MM.1S (cell line): ENCODE data around the gene LIFR.

Experiments
- DNase-seq: peaks from one replicate; pipeline ENCODE4 v3.0.0-alpha.2; 2015
- H2AFZ ChIP-seq: fragments of 300-600 bp; sonication (generic); 2 replicates; pipeline ENCODE4 v1.6.0; 2016; ENCODE audit warnings: antibody characterized with exemption, low read length
- H3F3A ChIP-seq: fragments of 300-600 bp; sonication (generic); 2 replicates; pipeline ENCODE4 v1.6.1; 2016; ENCODE audit warnings: mild to moderate bottlenecking, antibody characterized with exemption, low read length, moderate library complexity, mixed read lengths; ENCODE audit not compliant: insufficient read depth
- H3K27ac ChIP-seq: fragments of 300-600 bp; sonication (generic); 2 replicates; pipeline ENCODE4 v1.5.1; 2016; ENCODE audit warnings: mild to moderate bottlenecking, low read length
- H3K27me3 ChIP-seq: fragments of 300-600 bp; sonication (generic); replicated peaks from 2 replicates; pipeline ENCODE4 v1.6.0; 2016; ENCODE audit warnings: low read length; ENCODE audit not compliant: insufficient read depth
- H3K36me3 ChIP-seq: fragments of 300-600 bp; sonication (generic); replicated peaks from 2 replicates; pipeline ENCODE4 v1.6.1; 2016; ENCODE audit warnings: mild to moderate bottlenecking, low read length, mixed read lengths; ENCODE audit not compliant: insufficient read depth
- H3K4me1 ChIP-seq: fragments of 300-600 bp; sonication (generic); 2 replicates; pipeline ENCODE4 v1.6.1; 2016; ENCODE audit warnings: low read length, mixed read lengths
- H3K4me2 ChIP-seq: fragments of 300-600 bp; sonication (generic); 2 replicates; pipeline ENCODE4 v1.6.0; 2016; ENCODE audit warnings: low read depth, low read length
- H3K4me3 ChIP-seq: fragments of 300-600 bp; sonication (generic); 2 replicates; pipeline ENCODE4 v1.5.1; 2016; ENCODE audit warnings: low read length, mixed read lengths
- H3K79me2 ChIP-seq: fragments of 300-600 bp; sonication (generic); 2 replicates; pipeline ENCODE4 v1.6.1; 2016; ENCODE audit warnings: mixed run types, low read length, mixed read lengths
- H3K9ac ChIP-seq: fragments of 300-600 bp; sonication (generic); 2 replicates; pipeline ENCODE4 v1.6.1; 2016; ENCODE audit warnings: low read length, mixed read lengths
- H3K9me2 ChIP-seq: fragments of 300-600 bp; sonication (generic); replicated peaks from 2 replicates; pipeline ENCODE4 v1.6.1; 2016; ENCODE audit warnings: mild to moderate bottlenecking, low read length, mixed read lengths; ENCODE audit not compliant: insufficient read depth
- H3K9me3 ChIP-seq: fragments of 300-600 bp; sonication (generic); replicated peaks from 2 replicates; pipeline ENCODE4 v1.6.1; 2016; ENCODE audit warnings: mild to moderate bottlenecking, low read length, mixed read lengths; ENCODE audit not compliant: insufficient read depth
- H4K20me1 ChIP-seq: fragments of 300-600 bp; sonication (generic); 2 replicates; pipeline ENCODE4 v1.6.1; 2016; ENCODE audit warnings: mild to moderate bottlenecking, low read length, moderate library complexity, mixed read lengths; ENCODE audit not compliant: insufficient read depth
- CTCF ChIP-seq: fragments of 300-600 bp; sonication (generic); IDR thresholded peaks from 2 replicates; pipeline ENCODE4 v1.5.1; 2016; ENCODE audit warnings: antibody characterized with exemption, low read length, mixed read lengths
- EZH2 ChIP-seq: fragments of 300-600 bp; sonication (generic); optimal IDR thresholded peaks from 2 replicates; pipeline ENCODE3; 2017; ENCODE audit warnings: low read depth, mild to moderate bottlenecking, antibody characterized with exemption, low read length, mixed read lengths
- EZH2phosphoT487 ChIP-seq: fragments of 300-600 bp; sonication (generic); IDR thresholded peaks from 2 replicates; pipeline ENCODE4 v1.6.1; 2018; ENCODE audit warnings: antibody characterized with exemption, low read length

LIFR gene

GRCh38 chr5:38448568-38449350 lies 107.7 kb downstream of the LIFR start:
- H3K4me2 ChIP-seq = no peak overlapping the region
- H3K4me1 ChIP-seq = peaks cover 14% of the 10 kb centered on the region
- no peak overlapping the region for H3K4me3 ChIP-seq

GRCh38 chr5:38447786-38448185 lies 108.7 kb downstream of the LIFR start:
- H3K79me2 ChIP-seq = no peaks in the 10 kb centered on the region
- H4K20me1 ChIP-seq = no peaks in the 10 kb centered on the region
- no peaks in the 10 kb centered on the region for H3K36me3 ChIP-seq
- H3K27ac ChIP-seq = no peak overlapping the region
- no peaks in the 10 kb centered on the region for H3K9me2 ChIP-seq
- H3K27me3 ChIP-seq = peaks cover 27% of the 10 kb centered on the region
- H3K4me1 ChIP-seq = peaks cover 6% of the 10 kb centered on the region
- H3F3A ChIP-seq = 0 out of 2 replicates have a peak, but pooled peaks cover 3% of the 10 kb centered on the region
- H3K9ac ChIP-seq = no peak overlapping the region
- no peak overlapping the region for H3K4me3 ChIP-seq
- no peak for DNase-seq
- no peak for TF ChIP-seq EZH2
- TF ChIP-seq CTCF = no peak
- TF ChIP-seq EZH2phosphoT487 = no peak
- H2AFZ ChIP-seq = no peak overlapping the region
- H3K9me3 ChIP-seq = no peaks in the 10 kb centered on the region
- no peak overlapping the region for H3K4me2 ChIP-seq

More at GRCh38 chr5:38448568-38449350, 107.7 kb downstream of the LIFR start:
- H3K36me3 ChIP-seq = no peaks in the 10 kb centered on the region
- H3K9ac ChIP-seq = no peak overlapping the region
- peaks cover 29% of the 10 kb centered on the region for H3K27me3 ChIP-seq
- peaks cover 9% of the 10 kb centered on the region; the same call in 1 of the 2 replicates for H3F3A ChIP-seq
- H3K9me2 ChIP-seq = no peaks in the 10 kb centered on the region
- no peaks in the 10 kb centered on the region for H3K9me3 ChIP-seq
- no peaks in the 10 kb centered on the region for H3K79me2 ChIP-seq
- H3K27ac ChIP-seq = no peak overlapping the region
- no peak overlapping the region for H2AFZ ChIP-seq
- H4K20me1 ChIP-seq = no peaks in the 10 kb centered on the region
- no peak for DNase-seq
- TF ChIP-seq EZH2phosphoT487 (no peak), CTCF (no peak), EZH2 (no peak)

GRCh38 chr5:38447056-38447455 lies 109.4 kb downstream of the LIFR start:
- no peaks in the 10 kb centered on the region for H3K4me1 ChIP-seq
- no peaks in the 10 kb centered on the region for H3F3A ChIP-seq
- no peaks in the 10 kb centered on the region for H3K9me3 ChIP-seq
- no peaks in the 10 kb centered on the region for H3K36me3 ChIP-seq
- H3K4me3 ChIP-seq = no peak overlapping the region
- peaks cover 20% of the 10 kb centered on the region for H3K27me3 ChIP-seq
- no peak overlapping the region for H3K27ac ChIP-seq
- no peak overlapping the region for H3K4me2 ChIP-seq
- TF ChIP-seq CTCF (no peak), EZH2phosphoT487 (no peak), EZH2 (no peak)
- H3K9ac ChIP-seq = no peak overlapping the region
- no peak for DNase-seq
- no peaks in the 10 kb centered on the region for H3K79me2 ChIP-seq
- no peaks in the 10 kb centered on the region for H3K9me2 ChIP-seq
- H2AFZ ChIP-seq = no peak overlapping the region
- H4K20me1 ChIP-seq = no peaks in the 10 kb centered on the region
